Measurements from ENCODE around the gene XCL1.

Gene XCL1

DNA sequence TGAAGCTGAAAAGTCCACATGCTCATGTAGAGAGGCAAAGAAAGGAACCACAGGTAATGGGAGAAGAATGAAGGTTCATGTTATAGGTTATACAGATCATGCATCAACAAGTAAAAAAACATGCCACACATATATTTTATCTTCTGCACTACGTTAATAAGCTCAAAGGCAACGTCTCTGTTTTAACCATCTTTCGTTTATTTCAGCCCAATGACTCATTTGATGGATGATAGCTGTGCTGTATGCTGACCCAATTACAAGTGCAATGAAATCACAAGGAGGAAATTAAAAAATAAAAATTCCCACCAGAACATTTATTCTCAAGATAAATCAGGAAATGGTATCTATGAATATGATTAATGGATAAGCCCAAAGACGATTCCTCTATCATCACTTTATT is 24.6 kb downstream of the XCL1 start:
- no peak overlapping the region for H3K4me3 ChIP-seq (ENCODE audit: low read depth, low read length)
- TF ChIP-seq, protein P1, sequence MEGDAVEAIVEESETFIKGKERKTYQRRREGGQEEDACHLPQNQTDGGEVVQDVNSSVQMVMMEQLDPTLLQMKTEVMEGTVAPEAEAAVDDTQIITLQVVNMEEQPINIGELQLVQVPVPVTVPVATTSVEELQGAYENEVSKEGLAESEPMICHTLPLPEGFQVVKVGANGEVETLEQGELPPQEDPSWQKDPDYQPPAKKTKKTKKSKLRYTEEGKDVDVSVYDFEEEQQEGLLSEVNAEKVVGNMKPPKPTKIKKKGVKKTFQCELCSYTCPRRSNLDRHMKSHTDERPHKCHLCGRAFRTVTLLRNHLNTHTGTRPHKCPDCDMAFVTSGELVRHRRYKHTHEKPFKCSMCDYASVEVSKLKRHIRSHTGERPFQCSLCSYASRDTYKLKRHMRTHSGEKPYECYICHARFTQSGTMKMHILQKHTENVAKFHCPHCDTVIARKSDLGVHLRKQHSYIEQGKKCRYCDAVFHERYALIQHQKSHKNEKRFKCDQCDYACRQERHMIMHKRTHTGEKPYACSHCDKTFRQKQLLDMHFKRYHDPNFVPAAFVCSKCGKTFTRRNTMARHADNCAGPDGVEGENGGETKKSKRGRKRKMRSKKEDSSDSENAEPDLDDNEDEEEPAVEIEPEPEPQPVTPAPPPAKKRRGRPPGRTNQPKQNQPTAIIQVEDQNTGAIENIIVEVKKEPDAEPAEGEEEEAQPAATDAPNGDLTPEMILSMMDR (IDR thresholded peaks at IDR 0.05; ENCODE audit: low read depth, low read length): no peak

DNA sequence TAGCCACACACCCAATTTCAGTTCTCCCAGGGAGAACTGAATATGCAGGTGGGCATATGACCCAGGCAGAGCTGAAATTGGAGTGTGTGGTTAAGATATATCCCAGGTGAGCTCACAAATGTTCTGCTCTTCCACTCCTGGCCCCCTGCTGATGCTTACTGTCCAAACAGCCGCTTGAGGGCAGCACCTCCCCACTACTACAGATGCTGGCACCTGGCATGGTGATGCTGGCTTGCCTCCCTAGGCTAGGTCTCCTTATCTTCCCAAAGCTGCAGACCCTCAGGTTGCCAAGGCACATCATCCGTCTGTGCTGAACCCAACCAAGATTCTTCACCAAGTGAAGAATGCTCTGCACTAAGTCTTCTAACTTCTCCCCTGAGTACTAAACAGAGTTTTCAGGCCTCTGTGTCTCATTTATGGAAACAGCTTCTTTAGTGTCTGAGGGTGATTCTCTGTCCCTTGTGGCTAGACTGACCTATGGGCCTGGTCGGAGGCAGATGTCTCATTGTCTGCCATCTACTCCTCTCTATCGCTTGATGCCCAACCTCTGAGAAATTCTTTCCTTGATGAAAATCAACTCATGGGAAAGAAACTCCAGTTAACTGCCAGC is 27.2 kb downstream of the XCL1 start:
- TF ChIP-seq, protein P1 (IDR thresholded peaks at IDR 0.05; ENCODE audit: low read depth, low read length): peak; percentile 34; the same call in 1 of the 2 replicates
- H3K4me3 ChIP-seq (ENCODE audit: low read depth, low read length): no peak overlapping the region

DNA sequence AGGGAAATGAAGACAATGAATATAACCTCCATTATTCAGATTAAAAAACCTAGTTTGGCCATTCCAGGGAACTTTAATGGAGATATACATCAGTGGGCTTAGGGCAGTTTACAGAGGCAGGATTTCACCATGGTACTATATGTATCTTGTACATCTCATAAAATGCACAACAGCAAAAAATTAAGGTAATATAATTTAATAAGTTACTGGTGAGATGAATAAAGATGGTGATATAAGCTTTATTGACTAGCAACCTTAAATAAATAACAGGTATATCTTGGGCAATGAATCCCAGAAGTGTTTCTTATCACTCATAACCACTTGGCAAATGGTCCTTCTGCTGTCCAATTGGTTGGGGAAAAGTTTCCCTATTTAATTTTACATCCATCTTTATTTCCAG is 29.0 kb downstream of the XCL1 start:
- TF ChIP-seq, protein P1 (IDR thresholded peaks at IDR 0.05; ENCODE audit: low read depth, low read length): no peak
- H3K4me3 ChIP-seq (ENCODE audit: low read depth, low read length): no peak overlapping the region

DNA sequence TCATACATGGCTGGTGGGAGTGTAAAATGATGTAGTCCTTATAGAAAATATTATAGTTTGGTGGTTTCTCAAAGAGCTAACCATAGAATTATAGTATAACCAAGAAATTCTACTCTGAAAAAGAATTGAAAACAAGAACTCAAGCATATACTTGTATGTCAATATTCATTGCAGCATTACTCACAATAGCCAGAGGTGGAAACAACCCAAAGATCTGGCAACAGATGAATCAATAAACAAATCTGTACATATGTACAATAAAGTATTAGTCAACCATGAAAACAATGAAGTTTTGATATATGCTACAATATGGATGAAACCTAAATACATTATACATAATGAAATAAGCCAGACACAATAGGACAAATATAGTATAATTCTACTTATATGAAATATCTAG is 29.7 kb downstream of the XCL1 start:
- no peak overlapping the region for H3K4me3 ChIP-seq (ENCODE audit: low read depth, low read length)
- TF ChIP-seq, protein P1 (IDR thresholded peaks at IDR 0.05; ENCODE audit: low read depth, low read length): no peak

DNA sequence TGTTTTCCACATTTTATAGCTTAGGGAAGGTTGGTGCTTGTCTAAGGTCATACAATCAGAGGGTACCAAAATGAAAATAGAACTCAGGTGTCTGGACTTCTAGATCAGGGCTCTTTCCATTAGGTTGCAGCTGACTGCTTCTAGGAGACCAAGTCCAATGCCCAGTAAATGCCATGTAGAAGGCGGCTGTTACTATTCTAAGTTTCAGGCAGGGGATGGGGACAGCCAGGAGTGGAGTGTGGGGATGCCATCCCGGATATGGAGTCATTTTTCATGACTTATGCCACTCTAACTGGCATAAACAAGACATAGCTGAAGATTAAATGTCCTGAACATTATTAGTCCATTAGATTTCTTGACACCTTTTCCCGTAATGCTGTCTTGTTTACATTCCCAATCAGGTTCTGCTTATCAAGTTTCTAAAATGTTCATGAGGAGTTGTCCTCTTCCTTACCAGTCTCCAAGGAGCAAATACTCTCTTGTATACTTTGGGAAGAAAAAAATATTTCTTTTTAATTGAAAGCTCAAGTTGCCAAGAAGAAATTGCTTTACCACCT is 31.5 kb downstream of the XCL1 start:
- H3K4me3 ChIP-seq (ENCODE audit: low read depth, low read length): no peak overlapping the region
- TF ChIP-seq, protein P1 (IDR thresholded peaks at IDR 0.05; ENCODE audit: low read depth, low read length): no peak

DNA sequence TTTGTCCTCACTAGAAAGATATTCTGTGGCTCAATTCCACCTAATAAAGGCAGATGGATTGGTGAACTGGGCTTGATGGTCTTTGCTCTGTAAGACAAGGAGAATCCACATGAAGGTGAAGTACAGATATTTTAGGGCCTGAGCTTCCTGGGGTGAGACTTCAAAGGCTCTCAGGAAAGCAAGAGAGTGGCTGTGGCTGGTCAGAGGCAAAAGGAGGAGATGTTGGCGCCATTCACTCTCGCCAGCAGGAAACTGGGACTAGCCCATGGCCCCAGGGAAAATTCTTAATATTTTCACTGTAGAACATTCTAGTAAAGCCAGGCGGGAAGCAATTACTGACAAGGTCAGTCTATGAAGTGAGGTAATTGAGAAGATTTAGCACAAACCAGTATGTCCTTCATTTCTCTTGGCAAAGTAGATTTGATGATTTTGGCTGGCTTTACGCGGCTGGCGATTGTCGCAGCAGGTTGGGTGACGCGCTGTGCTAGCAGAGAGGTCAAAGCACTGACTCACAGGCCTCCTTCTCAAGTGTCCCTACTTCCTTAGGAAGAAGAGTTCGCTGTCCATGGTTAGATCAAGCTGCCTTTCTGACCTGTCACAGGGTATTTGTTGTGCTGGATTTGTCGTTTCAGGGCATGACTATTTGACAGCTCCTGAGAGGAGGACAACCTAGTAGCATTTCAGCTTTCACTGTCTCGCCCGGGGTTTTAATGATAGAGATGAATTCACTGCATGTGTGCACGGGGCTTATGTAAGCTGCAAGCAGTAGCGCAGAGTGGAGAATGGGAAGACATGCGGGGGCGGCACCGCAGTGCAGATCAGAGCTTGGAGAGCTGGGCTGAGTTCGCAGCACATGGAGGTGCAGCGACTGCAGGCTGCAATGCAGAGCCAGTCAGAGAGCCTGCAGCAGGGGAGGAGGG is 32.7 kb downstream of the XCL1 start:
- TF ChIP-seq, protein P1 (IDR thresholded peaks at IDR 0.05; ENCODE audit: low read depth, low read length): no peak
- H3K4me3 ChIP-seq (ENCODE audit: low read depth, low read length): no peak overlapping the region

All from WI38 (cell line).